VCaP (cell line): ENCODE measurements around the gene CYP2B6.

Experiments
- H3K27ac ChIP-seq: fragments of 450-650 bp; 2 replicates; pipeline ENCODE4 v1.5.1; 2017
- CTCF ChIP-seq: fragments of 450-650 bp; conservative IDR thresholded peaks from 2 replicates; pipeline ENCODE4 v1.5.1; 2017; ENCODE audit warnings: mild to moderate bottlenecking, moderate library complexity

CYP2B6 gene

GRCh38 chr19:40990972-40991381 lies at the start of gene CYP2B6:
CYP2B6 (plus strand) TSS chr19:40991282; CDS start chr19:40991306, 24 bp downstream.
- no peak within 1 kb of the TSS for H3K27ac ChIP-seq
- no peak for TF ChIP-seq CTCF

- no peak overlapping the region for H3K27ac ChIP-seq
- TF ChIP-seq CTCF: no peak
These were observed 49.4 kb upstream of the CYP2B6 start for GRCh38 chr19:40941481-40942219.

GRCh38 chr19:40945645-40946044 lies 45.4 kb upstream of the CYP2B6 start:
- H3K27ac ChIP-seq: no peak overlapping the region
- TF ChIP-seq CTCF: no peak

GRCh38 chr19:40947114-40947513 lies 44.0 kb upstream of the CYP2B6 start:
- no peak for TF ChIP-seq CTCF
- no peak overlapping the region for H3K27ac ChIP-seq

GRCh38 chr19:40947573-40947972 lies 43.5 kb upstream of the CYP2B6 start:
- TF ChIP-seq CTCF: no peak
- no peak overlapping the region for H3K27ac ChIP-seq

GRCh38 chr19:40948580-40949299 lies 42.3 kb upstream of the CYP2B6 start:
- H3K27ac ChIP-seq: no peak overlapping the region
- no peak for TF ChIP-seq CTCF

GRCh38 chr19:40954573-40954972 lies 36.5 kb upstream of the CYP2B6 start:
- no peak for TF ChIP-seq CTCF

More at GRCh38 chr19:40954573-40954972, 36.5 kb upstream of the CYP2B6 start:
- H3K27ac ChIP-seq: no peak overlapping the region
